ENCODE data around the gene HAUS8. TPM values are rescaled to one million over a fixed set of nuclear protein-coding genes. Genes with fewer than 3 reads are reported as not detected.
A peak's percentile ranks its signal among the peaks of the same experiment; 100 is the strongest.

HAUS8 gene
- 1 to 10 TPM; 2.0 to 9.1 (median 4.7) TPM for total RNA-seq
- polyA plus RNA-seq: 10 to 100 TPM in 1 of 2 donors, 1 to 10 TPM in 1; 4.4 to 10.2 TPM
- long read RNA-seq, donor 1, partial matches to known transcripts: 0 of 6 reads
- long read RNA-seq, donor 1, other reads (novel, unspliced or antisense): 1 of 6 reads
- long read RNA-seq, donor 2, partial matches to known transcripts: 0 of 3 reads
- long read RNA-seq, donor 2, other reads (novel, unspliced or antisense): 2 of 3 reads
- long read RNA-seq, donor 3, partial matches to known transcripts: 3 of 7 reads
- long read RNA-seq, donor 3, other reads (novel, unspliced or antisense): 1 of 7 reads

- 0% methylated on average over 96 to 103 of the region's 103 CpGs for WGBS, 2 donors
- peak within 1 kb of the TSS; percentile 67 to 91 (median 81) for H3K27ac ChIP-seq
- H3K27me3 ChIP-seq: no peaks in the 10 kb centered on the region
- H3K4me3 ChIP-seq: peak within 1 kb of the TSS; percentile 61 to 88 (median 75)
- H3K36me3 ChIP-seq: peaks cover 0 to 25% (median 0%) of the 10 kb centered on the region in 9 donors
- intact Hi-C loops (cut with DNase I): loop anchor here in 6 of 10 donors (1.0 to 10.0 kb wide), 6 partner anchors 52 to 1220 kb away; partner anchors contain the start of gene OCEL1 (in 3 of the 6)
- TF ChIP-seq, protein P1, sequence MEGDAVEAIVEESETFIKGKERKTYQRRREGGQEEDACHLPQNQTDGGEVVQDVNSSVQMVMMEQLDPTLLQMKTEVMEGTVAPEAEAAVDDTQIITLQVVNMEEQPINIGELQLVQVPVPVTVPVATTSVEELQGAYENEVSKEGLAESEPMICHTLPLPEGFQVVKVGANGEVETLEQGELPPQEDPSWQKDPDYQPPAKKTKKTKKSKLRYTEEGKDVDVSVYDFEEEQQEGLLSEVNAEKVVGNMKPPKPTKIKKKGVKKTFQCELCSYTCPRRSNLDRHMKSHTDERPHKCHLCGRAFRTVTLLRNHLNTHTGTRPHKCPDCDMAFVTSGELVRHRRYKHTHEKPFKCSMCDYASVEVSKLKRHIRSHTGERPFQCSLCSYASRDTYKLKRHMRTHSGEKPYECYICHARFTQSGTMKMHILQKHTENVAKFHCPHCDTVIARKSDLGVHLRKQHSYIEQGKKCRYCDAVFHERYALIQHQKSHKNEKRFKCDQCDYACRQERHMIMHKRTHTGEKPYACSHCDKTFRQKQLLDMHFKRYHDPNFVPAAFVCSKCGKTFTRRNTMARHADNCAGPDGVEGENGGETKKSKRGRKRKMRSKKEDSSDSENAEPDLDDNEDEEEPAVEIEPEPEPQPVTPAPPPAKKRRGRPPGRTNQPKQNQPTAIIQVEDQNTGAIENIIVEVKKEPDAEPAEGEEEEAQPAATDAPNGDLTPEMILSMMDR (IDR thresholded peaks at IDR 0.05): no peak
- peak; percentile 94 to 98 (median 98) for ATAC-seq
- no peaks in the 10 kb centered on the region for H3K9me3 ChIP-seq
- peaks cover 4 to 72% (median 45%) of the 10 kb centered on the region in 9 donors for H3K4me1 ChIP-seq
- DNase-seq: peak; percentile 99
These were observed at the start of gene HAUS8, which contains the start of gene MYO9B for GRCh38 chr19:17075035-17075863. Gene HAUS8, minus strand, starts transcription at chr19:17075452. Its CDS starts 30 bp downstream, at chr19:17075422. Gene MYO9B, plus strand, starts transcription at chr19:17075777. Its CDS starts 25,941 bp downstream, at chr19:17101718.

DNA sequence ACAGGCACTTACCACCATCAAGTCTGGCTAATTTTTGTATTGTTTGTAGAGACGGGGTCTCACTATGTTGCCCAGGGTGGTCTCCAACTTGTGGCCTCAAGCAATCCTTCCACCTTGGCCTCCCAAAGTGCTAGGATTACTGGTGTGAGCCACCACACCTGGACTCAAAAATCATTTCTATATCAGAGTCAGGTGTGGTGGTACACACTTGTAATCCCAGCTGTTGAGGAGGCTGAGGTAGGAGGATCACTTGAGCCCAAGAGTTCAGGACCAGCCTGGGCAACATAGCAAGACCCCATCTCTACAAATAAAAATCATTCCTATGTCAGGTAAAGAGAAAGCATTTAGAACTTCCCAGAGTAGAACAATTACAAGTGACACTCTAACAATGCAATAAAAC lies 48.8 kb upstream of the HAUS8 start:
- Histone ChIP-seq H3K9me3 (peaks cover 0 to 5% (median 0%) of the 10 kb centered on the region in 11 donors), H3K4me1 (peaks cover 4 to 49% (median 15%) of the 10 kb centered on the region in 9 donors), H3K36me3 (peaks cover 0 to 48% (median 0%) of the 10 kb centered on the region in 9 donors), H3K4me3 (no peak overlapping the region), H3K27me3 (no peaks in the 10 kb centered on the region), H3K27ac (peak overlapping the region in 1 of 10 donors; percentile 92)
- no peak for ATAC-seq
- DNase-seq: no peak
- intact Hi-C loops (cut with DNase I): no loop called here
- TF ChIP-seq, protein P1 (IDR thresholded peaks at IDR 0.05): no peak
- 97 to 100% methylated on average over 1 of the region's 1 CpG for WGBS, 2 donors

DNA sequence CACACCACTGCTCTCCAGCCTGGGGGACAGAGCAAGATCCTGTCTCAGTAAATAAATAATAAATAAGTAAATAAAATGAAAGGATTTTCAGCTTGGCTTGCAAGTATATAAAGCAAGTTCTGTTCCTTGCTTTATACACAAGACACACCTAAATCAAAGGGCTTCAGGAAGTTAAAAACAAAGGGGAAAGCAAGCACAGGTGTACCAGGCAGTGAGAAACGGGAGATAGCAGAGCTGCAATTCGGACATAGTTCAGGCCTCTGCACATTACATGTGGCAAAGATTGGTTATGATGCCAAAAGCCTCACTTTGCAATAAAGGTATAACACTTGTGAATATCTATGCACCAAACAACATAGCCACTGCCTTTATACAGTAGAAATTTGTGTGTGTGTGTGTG lies 47.8 kb upstream of the HAUS8 start:
- no peak for DNase-seq
- Histone ChIP-seq H3K4me1 (peaks cover 4 to 49% (median 15%) of the 10 kb centered on the region in 9 donors), H3K36me3 (peaks cover 0 to 39% (median 0%) of the 10 kb centered on the region in 9 donors), H3K9me3 (peaks cover 0 to 5% (median 0%) of the 10 kb centered on the region in 11 donors), H3K27ac (no peak overlapping the region), H3K27me3 (no peaks in the 10 kb centered on the region), H3K4me3 (no peak overlapping the region)
- intact Hi-C loops (cut with DNase I): no loop called here
- 99 to 100% methylated on average over 2 of the region's 2 CpGs for WGBS, 2 donors
- ATAC-seq: no peak
- TF ChIP-seq, protein P1 (IDR thresholded peaks at IDR 0.05): no peak

DNA sequence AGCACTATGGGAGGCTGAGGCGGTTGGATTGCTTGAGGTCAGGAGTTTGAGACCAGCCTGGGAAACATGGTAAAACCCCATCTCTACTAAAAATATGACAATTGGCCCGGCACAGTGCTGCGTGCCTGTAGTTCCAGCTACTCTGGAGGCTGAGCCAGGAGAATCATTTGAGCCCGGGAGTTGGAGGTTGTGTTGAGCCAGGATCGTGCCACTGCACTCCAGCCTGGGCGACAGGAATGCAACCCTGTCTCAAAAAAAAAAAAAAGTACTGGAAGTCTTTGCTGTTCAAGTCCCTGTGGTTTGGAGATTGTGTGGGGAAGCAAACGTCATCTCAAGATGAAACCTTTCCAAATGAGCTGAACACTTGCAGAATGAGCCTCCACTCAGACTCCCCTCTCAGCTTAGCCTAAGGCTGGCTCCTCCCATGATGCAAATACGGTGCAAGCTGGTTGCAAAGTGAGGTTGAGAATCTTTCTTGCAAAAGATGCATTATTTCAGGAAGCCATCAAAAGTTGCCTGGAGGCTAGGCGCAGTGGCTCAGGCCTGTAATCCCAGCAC lies 46.6 kb upstream of the HAUS8 start:
- Histone ChIP-seq H3K36me3 (peaks cover 0 to 33% (median 0%) of the 10 kb centered on the region in 9 donors), H3K4me1 (peaks cover 4 to 52% (median 15%) of the 10 kb centered on the region in 9 donors), H3K9me3 (peaks cover 0 to 5% (median 0%) of the 10 kb centered on the region in 11 donors), H3K27ac (peak overlapping the region in 1 of 10 donors; percentile 14), H3K27me3 (no peaks in the 10 kb centered on the region), H3K4me3 (no peak overlapping the region)
- TF ChIP-seq, protein P1 (IDR thresholded peaks at IDR 0.05): no peak
- WGBS, 2 donors: 82 to 83% methylated on average over 9 of the region's 9 CpGs
- DNase-seq (no peak), ATAC-seq (no peak)
- intact Hi-C loops (cut with DNase I): no loop called here
